ENCODE measurements around the gene MRPL4. TPM values are rescaled to one million over a fixed set of nuclear protein-coding genes. Genes with fewer than 3 reads are reported as not detected.

MRPL4 gene
- total RNA-seq, 2 donors from 2014 or later: 72.6 to 75.6 TPM

GRCh38 chr19:10288662-10289166 lies 36.7 kb downstream of the MRPL4 start:
- peak overlapping the region; percentile 5 to 17 for H3K4me3 ChIP-seq
- no peaks in the 10 kb centered on the region for H3K36me3 ChIP-seq
- no peaks in the 10 kb centered on the region for H3K9me3 ChIP-seq
- H3K4me1 ChIP-seq (replicated peaks): peaks cover 2% of the 10 kb centered on the region
- H3K27me3 ChIP-seq (replicated peaks; ENCODE audit: insufficient read depth): peaks cover 40% of the 10 kb centered on the region
- 7% methylated on average over 23 of the region's 23 CpGs for WGBS
- no peak overlapping the region for H3K27ac ChIP-seq
- DNase-seq (ENCODE audit: low spot score): no peak
- intact Hi-C loops (cut with DNase I): no loop called here
- TF ChIP-seq CTCF (IDR thresholded peaks at IDR 0.05) (no peak), POLR2A (IDR thresholded peaks at IDR 0.05) (no peak), POLR2AphosphoS5 (IDR thresholded peaks at IDR 0.05) (no peak)

- Histone ChIP-seq H3K36me3 (no peaks in the 10 kb centered on the region), H3K27me3 (replicated peaks; ENCODE audit: insufficient read depth) (peaks cover 45% of the 10 kb centered on the region), H3K27ac (no peak overlapping the region), H3K4me1 (replicated peaks) (peaks cover 2% of the 10 kb centered on the region), H3K9me3 (no peaks in the 10 kb centered on the region), H3K4me3 (peak overlapping the region; percentile 5 to 17)
- WGBS: under 1% methylated on average over 50 of the region's 50 CpGs
- TF ChIP-seq POLR2AphosphoS5 (IDR thresholded peaks at IDR 0.05) (no peak), CTCF (IDR thresholded peaks at IDR 0.05) (no peak), POLR2A (IDR thresholded peaks at IDR 0.05) (no peak)
- intact Hi-C loops (cut with DNase I): no loop called here
- no peak for DNase-seq (ENCODE audit: low spot score)
Measured at GRCh38 chr19:10289167-10289835, 37.3 kb downstream of the MRPL4 start.

GRCh38 chr19:10289836-10290356 lies 37.9 kb downstream of the MRPL4 start, which contains the start of gene ICAM5:
Gene ICAM5 (plus strand): TSS chr19:10289952. CDS start chr19:10290044, 92 bp downstream.
- Histone ChIP-seq H3K27ac (no peak within 1 kb of the TSS), H3K4me1 (replicated peaks) (peaks cover 2% of the 10 kb centered on the region), H3K9me3 (no peaks in the 10 kb centered on the region), H3K27me3 (replicated peaks; ENCODE audit: insufficient read depth) (peaks cover 51% of the 10 kb centered on the region), H3K36me3 (no peaks in the 10 kb centered on the region), H3K4me3 (peak within 1 kb of the TSS; percentile 5 to 17)
- WGBS: 3% methylated on average over 14 of the region's 45 CpGs
- intact Hi-C loops (cut with DNase I): no loop called here
- no peak for DNase-seq (ENCODE audit: low spot score)
- TF ChIP-seq POLR2A (IDR thresholded peaks at IDR 0.05) (no peak), CTCF (IDR thresholded peaks at IDR 0.05) (no peak), POLR2AphosphoS5 (IDR thresholded peaks at IDR 0.05) (no peak)

- Histone ChIP-seq H3K4me1 (replicated peaks) (peaks cover 4% of the 10 kb centered on the region), H3K27ac (no peak overlapping the region), H3K4me3 (no peak overlapping the region), H3K27me3 (replicated peaks; ENCODE audit: insufficient read depth) (peaks cover 57% of the 10 kb centered on the region), H3K36me3 (no peaks in the 10 kb centered on the region), H3K9me3 (no peaks in the 10 kb centered on the region)
- DNase-seq (ENCODE audit: low spot score): no peak
- TF ChIP-seq POLR2A (IDR thresholded peaks at IDR 0.05) (no peak), CTCF (IDR thresholded peaks at IDR 0.05) (no peak), POLR2AphosphoS5 (IDR thresholded peaks at IDR 0.05) (no peak)
- intact Hi-C loops (cut with DNase I): no loop called here
- WGBS: 2% methylated on average over 30 of the region's 30 CpGs
Measured at GRCh38 chr19:10290357-10290875, 38.4 kb downstream of the MRPL4 start.
